Neural progenitor cell (in vitro differentiated cells): ENCODE data around the gene TGDS. TPM values are rescaled to one million over a fixed set of nuclear protein-coding genes. Genes with fewer than 3 reads are reported as not detected.

Source experiments
- DNase-seq: peaks from one replicate; pipeline ENCODE4 v3.0.0-alpha.2; 2016; ENCODE audit warnings: low spot score
- H2AFZ ChIP-seq: fragments of 200-600 bp; sonication (generic); replicated peaks from 2 replicates; pipeline ENCODE4 v1.6.1; 2016; ENCODE audit warnings: antibody characterized with exemption
- H3F3A ChIP-seq: fragments of 200-600 bp; sonication (generic); 2 replicates; pipeline ENCODE4 v1.6.1; 2016; ENCODE audit warnings: antibody characterized with exemption, low read depth
- H3K27ac ChIP-seq: fragments of 200-600 bp; sonication (generic); 2 replicates; pipeline ENCODE4 v1.5.1; 2016; ENCODE audit warnings: mild to moderate bottlenecking
- H3K27me3 ChIP-seq: fragments of 200-600 bp; sonication (generic); 2 replicates; pipeline ENCODE4 v1.6.1; 2016; ENCODE audit warnings: mild to moderate bottlenecking, moderate library complexity
- H3K36me3 ChIP-seq: fragments of 200-600 bp; sonication (generic); 2 replicates; pipeline ENCODE4 v1.5.1; 2016
- H3K4me1 ChIP-seq: fragments of 200-600 bp; sonication (generic); 2 replicates; pipeline ENCODE4 v1.6.1; 2016; ENCODE audit warnings: mixed run types
- H3K4me2 ChIP-seq: fragments of 200-600 bp; sonication (generic); 2 replicates; pipeline ENCODE4 v1.6.1; 2016
- H3K4me3 ChIP-seq: fragments of 200-600 bp; sonication (generic); 2 replicates; pipeline ENCODE4 v1.5.1; 2016
- H3K79me2 ChIP-seq: fragments of 200-600 bp; sonication (generic); 2 replicates; pipeline ENCODE4 v1.6.1; 2016; ENCODE audit warnings: low read depth
- H3K9ac ChIP-seq: fragments of 200-600 bp; sonication (generic); 2 replicates; pipeline ENCODE4 v1.6.1; 2016
- H3K9me3 ChIP-seq: fragments of 200-600 bp; sonication (generic); 2 replicates; pipeline ENCODE4 v1.5.1; 2016; ENCODE audit warnings: low read depth
- H4K20me1 ChIP-seq: fragments of 200-600 bp; sonication (generic); 2 replicates; pipeline ENCODE4 v1.6.1; 2016; ENCODE audit warnings: low read depth
- H3K27ac Mint-ChIP-seq: 3 replicates; pipeline ENCODE4 v1.8.0; 2021; ENCODE audit warnings: mixed read lengths
- H3K27me3 Mint-ChIP-seq: 2 replicates; pipeline ENCODE4 v1.8.0; 2022; ENCODE audit warnings: low read depth, mild to moderate bottlenecking, inconsistent platforms, moderate library complexity, mixed read lengths; ENCODE audit not compliant: insufficient read depth
- H3K36me3 Mint-ChIP-seq: 3 replicates; pipeline ENCODE4 v1.8.0; 2021; ENCODE audit warnings: mixed read lengths
- H3K4me1 Mint-ChIP-seq: 3 replicates; pipeline ENCODE4 v1.8.0; 2021; ENCODE audit warnings: mixed read lengths
- H3K4me3 Mint-ChIP-seq: 3 replicates; pipeline ENCODE4 v1.8.0; 2021; ENCODE audit warnings: mild to moderate bottlenecking, moderate library complexity, mixed read lengths
- H3K9me3 Mint-ChIP-seq: 3 replicates; pipeline ENCODE4 v1.8.0; 2020; ENCODE audit warnings: mixed read lengths
- EZH2 ChIP-seq: fragments of 200-600 bp; sonication (generic); IDR thresholded peaks from 2 replicates; pipeline ENCODE4 v1.6.1; 2017; ENCODE audit warnings: antibody characterized with exemption, mild to moderate bottlenecking, moderate library complexity
- EZH2phosphoT487 ChIP-seq: fragments of 200-600 bp; sonication (generic); IDR thresholded peaks from 2 replicates; pipeline ENCODE4 v1.6.1; 2017; ENCODE audit warnings: antibody characterized with exemption
- total RNA-seq: library from RNA; depleted of rRNA; stranded (reverse); fragments of >200 nt; gene quantifications from 2 replicates; pipeline ENCODE4 v1.2.3, GENCODE V29; 2015; ENCODE audit warnings: low replicate concordance
- TF ChIP-seq, protein P1 (sequence below): fragments of 200-600 bp; sonication (generic); IDR thresholded peaks from 2 replicates; pipeline ENCODE4 v1.5.1; 2017; ENCODE audit warnings: antibody characterized with exemption, mild to moderate bottlenecking

The TGDS gene
- total RNA-seq, 1 donor from 2014 or later = 41.2 TPM

DNA sequence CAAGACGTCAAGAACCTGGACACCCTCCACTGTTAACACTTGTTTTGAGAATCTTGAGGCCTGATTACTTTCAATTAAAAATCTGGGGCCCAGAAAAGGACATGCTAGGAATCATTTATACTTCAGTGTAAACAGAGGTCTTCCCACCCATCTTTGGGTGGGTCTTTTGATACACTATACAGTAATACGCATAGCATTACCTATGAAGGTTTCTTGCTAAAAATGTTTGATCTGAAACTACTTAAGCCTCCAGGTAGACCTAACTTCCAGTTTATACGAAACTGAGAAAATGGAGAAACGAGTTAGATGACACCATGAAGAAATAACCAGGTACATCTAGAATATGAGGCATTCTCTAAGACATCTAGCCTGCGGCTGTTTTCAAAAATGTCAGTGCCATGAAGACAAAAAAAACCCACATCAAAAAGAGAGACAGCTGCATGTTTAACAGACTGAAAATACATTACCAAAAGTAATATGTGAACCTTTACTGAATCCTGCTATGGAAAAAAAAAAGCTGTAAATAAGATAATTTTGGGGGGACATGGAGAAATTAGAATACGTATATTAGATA, 36.6 kb downstream of the TGDS start:
- no peak overlapping the region for H3K4me3 Mint-ChIP-seq
- no peak overlapping the region for H2AFZ ChIP-seq
- no peaks in the 10 kb centered on the region for H3K4me1 ChIP-seq
- no peaks in the 10 kb centered on the region for H3K36me3 Mint-ChIP-seq
- no peak overlapping the region for H3K4me3 ChIP-seq
- no peak overlapping the region for H3K9ac ChIP-seq
- no peaks in the 10 kb centered on the region for H4K20me1 ChIP-seq
- no peaks in the 10 kb centered on the region for H3K9me3 Mint-ChIP-seq
- no peaks in the 10 kb centered on the region for H3K36me3 ChIP-seq
- no peak overlapping the region for H3K27ac Mint-ChIP-seq
- no peaks in the 10 kb centered on the region for H3F3A ChIP-seq
- no peak for DNase-seq
- peaks cover 4% of the 10 kb centered on the region for H3K27me3 Mint-ChIP-seq
- no peak overlapping the region for H3K4me2 ChIP-seq
- no peaks in the 10 kb centered on the region for H3K27me3 ChIP-seq
- no peaks in the 10 kb centered on the region for H3K9me3 ChIP-seq
- H3K4me1 Mint-ChIP-seq = no peaks in the 10 kb centered on the region
- no peaks in the 10 kb centered on the region for H3K79me2 ChIP-seq
- TF ChIP-seq EZH2 (no peak), EZH2phosphoT487 (no peak)
- TF ChIP-seq, protein P1, sequence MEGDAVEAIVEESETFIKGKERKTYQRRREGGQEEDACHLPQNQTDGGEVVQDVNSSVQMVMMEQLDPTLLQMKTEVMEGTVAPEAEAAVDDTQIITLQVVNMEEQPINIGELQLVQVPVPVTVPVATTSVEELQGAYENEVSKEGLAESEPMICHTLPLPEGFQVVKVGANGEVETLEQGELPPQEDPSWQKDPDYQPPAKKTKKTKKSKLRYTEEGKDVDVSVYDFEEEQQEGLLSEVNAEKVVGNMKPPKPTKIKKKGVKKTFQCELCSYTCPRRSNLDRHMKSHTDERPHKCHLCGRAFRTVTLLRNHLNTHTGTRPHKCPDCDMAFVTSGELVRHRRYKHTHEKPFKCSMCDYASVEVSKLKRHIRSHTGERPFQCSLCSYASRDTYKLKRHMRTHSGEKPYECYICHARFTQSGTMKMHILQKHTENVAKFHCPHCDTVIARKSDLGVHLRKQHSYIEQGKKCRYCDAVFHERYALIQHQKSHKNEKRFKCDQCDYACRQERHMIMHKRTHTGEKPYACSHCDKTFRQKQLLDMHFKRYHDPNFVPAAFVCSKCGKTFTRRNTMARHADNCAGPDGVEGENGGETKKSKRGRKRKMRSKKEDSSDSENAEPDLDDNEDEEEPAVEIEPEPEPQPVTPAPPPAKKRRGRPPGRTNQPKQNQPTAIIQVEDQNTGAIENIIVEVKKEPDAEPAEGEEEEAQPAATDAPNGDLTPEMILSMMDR = no peak
- no peak overlapping the region for H3K27ac ChIP-seq

GRCh38 chr13:94558716-94559115, 37.2 kb downstream of the TGDS start:
- DNase-seq = no peak
- Mint-ChIP-seq H3K27ac (no peak overlapping the region), H3K9me3 (no peaks in the 10 kb centered on the region), H3K27me3 (peaks cover 4% of the 10 kb centered on the region), H3K4me3 (no peak overlapping the region), H3K4me1 (peaks cover 4% of the 10 kb centered on the region), H3K36me3 (no peaks in the 10 kb centered on the region)
- H3K27ac ChIP-seq = no peak overlapping the region
- no peak overlapping the region for H3K9ac ChIP-seq
- H3K36me3 ChIP-seq = no peaks in the 10 kb centered on the region
- no peaks in the 10 kb centered on the region for H4K20me1 ChIP-seq
- H3K79me2 ChIP-seq = no peaks in the 10 kb centered on the region
- no peak overlapping the region for H3K4me2 ChIP-seq
- no peaks in the 10 kb centered on the region for H3K9me3 ChIP-seq
- no peaks in the 10 kb centered on the region for H3K4me1 ChIP-seq
- no peaks in the 10 kb centered on the region for H3K27me3 ChIP-seq
- H2AFZ ChIP-seq = no peak overlapping the region
- H3F3A ChIP-seq = no peaks in the 10 kb centered on the region
- H3K4me3 ChIP-seq = no peak overlapping the region
- TF ChIP-seq EZH2phosphoT487 = no peak
- TF ChIP-seq, protein P1 = no peak
- TF ChIP-seq EZH2 = no peak

DNA sequence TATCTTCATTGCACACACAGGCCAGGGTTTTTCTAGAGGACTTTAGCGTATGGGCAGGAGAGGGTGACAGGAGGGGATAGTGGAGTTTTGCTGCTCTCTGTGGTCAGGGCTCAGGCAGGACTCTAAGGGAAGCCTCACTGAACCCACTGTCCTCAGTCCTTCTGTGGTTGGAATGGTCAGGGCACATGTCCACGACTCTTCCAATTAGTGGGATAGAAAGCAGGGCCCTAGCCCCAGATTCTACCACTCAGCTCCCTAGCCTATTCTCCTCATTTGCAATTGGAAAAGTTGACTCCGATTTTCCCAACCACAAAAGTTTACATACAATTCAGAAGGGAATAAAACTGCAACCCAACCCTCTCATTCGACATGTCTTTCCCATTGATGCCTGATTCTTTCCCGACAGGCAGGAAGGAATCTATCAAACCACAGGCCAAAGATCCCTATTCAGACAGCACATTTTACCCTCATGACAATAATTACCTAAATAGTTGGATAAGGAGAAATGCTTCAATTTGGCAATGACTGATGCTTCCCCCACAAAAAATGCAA, 38.2 kb downstream of the TGDS start:
- Mint-ChIP-seq H3K4me3 (no peak overlapping the region), H3K27me3 (peaks cover 4% of the 10 kb centered on the region), H3K36me3 (no peaks in the 10 kb centered on the region), H3K4me1 (peaks cover 7% of the 10 kb centered on the region), H3K9me3 (no peaks in the 10 kb centered on the region), H3K27ac (no peak overlapping the region)
- Histone ChIP-seq H3K79me2 (no peaks in the 10 kb centered on the region), H3K9ac (no peak overlapping the region), H3F3A (no peaks in the 10 kb centered on the region), H3K4me2 (no peak overlapping the region), H3K4me3 (no peak overlapping the region), H3K36me3 (no peaks in the 10 kb centered on the region), H3K9me3 (no peaks in the 10 kb centered on the region), H3K27me3 (no peaks in the 10 kb centered on the region), H4K20me1 (no peaks in the 10 kb centered on the region), H2AFZ (no peak overlapping the region), H3K4me1 (no peaks in the 10 kb centered on the region), H3K27ac (no peak overlapping the region)
- no peak for TF ChIP-seq EZH2phosphoT487
- TF ChIP-seq, protein P1 = no peak
- TF ChIP-seq EZH2 = no peak
- DNase-seq = no peak
